Measurements from ENCODE around the gene WSCD2.

GRCh38 chr12:108295641-108296040, 166.6 kb downstream of the WSCD2 start:
- TF ChIP-seq CTCF (IDR thresholded peaks at IDR 0.05; ENCODE audit: poor library complexity, severe bottlenecking) (no peak), SMC3 (conservative IDR thresholded peaks at IDR 0.05; ENCODE audit: poor library complexity) (no peak), EZH2 (IDR thresholded peaks at IDR 0.05; ENCODE audit: borderline replicate concordance, insufficient read depth, low read length, poor library complexity, severe bottlenecking) (no peak), POLR2AphosphoS5 (IDR thresholded peaks at IDR 0.05) (no peak), EP300 (conservative IDR thresholded peaks at IDR 0.05; ENCODE audit: poor library complexity, severe bottlenecking) (no peak), RAD21 (conservative IDR thresholded peaks at IDR 0.05) (no peak)

Data from neural cell (in vitro differentiated cells).